ENCODE measurements around the gene GTF2H4. TPM values are rescaled to one million over a fixed set of nuclear protein-coding genes. Genes with fewer than 3 reads are reported as not detected.

Gene GTF2H4
- total and polyA plus RNA-seq, 2 of the 8 experiments (the other 6 are each of a cell fraction or from before 2014, with no cell fraction given) = 42.3 to 53.4 TPM

- Histone ChIP-seq H3K56ac (replicated peaks; ENCODE audit: insufficient read length, low read depth, low read length) (no peak overlapping the region), H2BK20ac (ENCODE audit: low read length) (no peak overlapping the region), H3K4me1 (replicated peaks in 1 of 4; ENCODE audit: control insufficient read depth in 3 of 4, insufficient read depth in 4 of 4, low read length in 3 of 4) (peaks cover 0 to 10% (median 2%) of the 10 kb centered on the region in 4 experiments; a peak in 5 of 7 replicates), H3K27ac (ENCODE audit: low read depth, low read length) (no peak overlapping the region), H2AK5ac (ENCODE audit: low read depth, low read length) (no peak overlapping the region), H3K27me3 (replicated peaks in 1 of 4; ENCODE audit: control insufficient read depth in 3 of 4, extremely low read depth in 1 of 4, insufficient read depth in 3 of 4, low read length in 3 of 4) (no peaks in the 10 kb centered on the region), H2BK120ac (replicated peaks; ENCODE audit: low read depth, low read length) (no peak overlapping the region), H4K8ac (ENCODE audit: extremely low read depth, insufficient read depth, low read length) (no peak overlapping the region; the same call in 1 of the 2 replicates), H3K9ac (replicated peaks in 1 of 4; ENCODE audit: extremely low read depth in 1 of 4, low read depth in 3 of 4, low read length in 3 of 4) (no peak overlapping the region), H3K4me2 (ENCODE audit: insufficient read depth in 1 of 2, low read depth in 2 of 2, low read length in 2 of 2) (no peak overlapping the region), H2AFZ (ENCODE audit: low read length) (no peak overlapping the region), H3K4me3 (ENCODE audit: extremely low read depth in 1 of 4, insufficient read depth in 2 of 4, low read depth in 3 of 4, low read length in 4 of 4) (no peak overlapping the region), H3K36me3 (ENCODE audit: control insufficient read depth in 2 of 4, insufficient read depth in 4 of 4, low read length in 3 of 4) (peaks cover 56 to 98% (median 84%) of the 10 kb centered on the region in 4 experiments), H4K91ac (replicated peaks; ENCODE audit: insufficient read length, low read length) (no peak overlapping the region), H4K5ac (ENCODE audit: insufficient read length, low read depth, low read length) (no peak overlapping the region), H2BK12ac (ENCODE audit: low read depth, low read length) (no peak overlapping the region), H3K23me2 (ENCODE audit: low read depth, low read length) (peaks cover 8% of the 10 kb centered on the region; the same call in 1 of the 2 replicates), H3K14ac (ENCODE audit: insufficient read length) (no peak overlapping the region), H3K79me1 (ENCODE audit: low read depth, low read length) (peaks cover 12% of the 10 kb centered on the region), H4K20me1 (replicated peaks in 1 of 2; ENCODE audit: control insufficient read depth in 1 of 2, insufficient read depth in 2 of 2, low read length in 2 of 2) (peaks cover 6 to 31% of the 10 kb centered on the region in 2 experiments), H3K4ac (replicated peaks; ENCODE audit: insufficient read length, low read depth, low read length) (no peak overlapping the region), H3K9me3 (ENCODE audit: insufficient read depth in 2 of 2, low read depth in 1 of 2, low read length in 1 of 2) (no peaks in the 10 kb centered on the region), H2BK5ac (ENCODE audit: low read depth, low read length) (no peak overlapping the region), H3K18ac (ENCODE audit: extremely low read depth, low read length) (no peak overlapping the region), H3K23ac (ENCODE audit: insufficient read length) (no peak overlapping the region), H3K79me2 (ENCODE audit: control insufficient read depth in 1 of 2, insufficient read depth in 2 of 2, low read length in 2 of 2) (peaks cover 3 to 27% of the 10 kb centered on the region in 2 experiments; a peak in 3 of 4 replicates), H2BK15ac (ENCODE audit: low read length) (no peak overlapping the region)
- 92% methylated on average over 8 of the region's 8 CpGs; no CpG with 5 or more reads in 1 of the 2 experiments for WGBS, 2 experiments (ENCODE audit: extremely low coverage in 1 of 2, insufficient coverage in 1 of 2, insufficient read length in 1 of 2, insufficient replicate concordance in 2 of 2, low coverage in 1 of 2, low lambda C conversion rate in 2 of 2, missing lambda C conversion rate in 1 of 2)
- no peak for TF ChIP-seq EGR1 (IDR thresholded peaks at IDR 0.05; ENCODE audit: borderline replicate concordance, low read depth, low read length)
- no peak for TF ChIP-seq KDM1A (IDR thresholded peaks at IDR 0.05; ENCODE audit: borderline replicate concordance, low read length)
- no peak for TF ChIP-seq ATF3 (IDR thresholded peaks at IDR 0.05; ENCODE audit: insufficient read depth, low read depth, low read length)
- no peak for TF ChIP-seq CTCF (IDR thresholded peaks at IDR 0.05; ENCODE audit: control extremely low read depth in 1 of 3, insufficient read depth in 1 of 3, low read depth in 1 of 3, low read length in 3 of 3)
- TF ChIP-seq TCF12 (IDR thresholded peaks at IDR 0.05; ENCODE audit: low read depth, low read length) = no peak
- no peak for DNase-seq (ENCODE audit: low read depth in 1 of 2, low spot score in 2 of 2)
- POLR2A ChIA-PET (ENCODE audit: partially characterized antibody) = interaction anchor here (1.0 to 1.8 kb wide), 5 partner anchors 10 to 54 kb away, joined by 3 to 8 read pairs (median 3); partner anchors contain the start of gene GTF2H4
- FAIRE-seq = no peak
- CTCF ChIA-PET (ENCODE audit: partially characterized antibody) = interaction anchor here (0.7 to 29.0 kb wide), 9 partner anchors 9 to 190 kb away, joined by 3 to 610 read pairs (median 3); no protein-coding TSS in a partner anchor
These were observed 14.3 kb upstream of the GTF2H4 start for GRCh38 chr6:30893666-30894065.

Measured in H1 (cell line).